HepG2 (cell line): ENCODE measurements around the gene ZNF30.

Experiments
- EZH2 ChIP-seq: conservative IDR thresholded peaks from 2 replicates; pipeline ENCODE4 v1.6.1; 2012; ENCODE audit warnings: mild to moderate bottlenecking, low read depth, low read length, moderate library complexity
- POLR2A ChIP-seq, 2 experiments: IDR thresholded peaks; 2 replicates each; pipeline ENCODE4 v1.6.1; 2011; ENCODE audit warnings: low read depth in 2 of 2, low read length in 2 of 2, mild to moderate bottlenecking in 1 of 2, moderate library complexity in 1 of 2; ENCODE audit not compliant: insufficient read depth in 1 of 2
- SRF ChIP-seq: IDR thresholded peaks from 2 replicates; pipeline ENCODE4 v1.6.1; 2011; ENCODE audit warnings: mild to moderate bottlenecking, low read depth, low read length, moderate library complexity
- TAF1 ChIP-seq: sonication (generic); formaldehyde crosslinking; IDR thresholded peaks from 2 replicates; pipeline ENCODE4 v1.4.0; 2020; ENCODE audit warnings: missing genetic modification reagents
- ZNF121 ChIP-seq: sonication (generic); formaldehyde crosslinking; IDR thresholded peaks from 2 replicates; pipeline ENCODE4 v1.5.0; 2020; ENCODE audit warnings: mild to moderate bottlenecking, missing genetic modification reagents
- ZNF441 ChIP-seq: sonication (generic); formaldehyde crosslinking; IDR thresholded peaks from 2 replicates; pipeline ENCODE4 v1.7.0; 2021; ENCODE audit warnings: missing genetic modification reagents, borderline replicate concordance
- TF ChIP-seq, protein P1 (sequence below): sonication (generic); formaldehyde crosslinking; conservative IDR thresholded peaks from 2 replicates; pipeline ENCODE4 v1.4.0; 2020; ENCODE audit warnings: missing genetic modification reagents
- TF ChIP-seq, protein P2 (sequence below), 2 experiments: sonication (generic) in 1 of 2; formaldehyde crosslinking in 1 of 2; IDR thresholded peaks; 2 replicates each; pipeline versions ENCODE4 v1.5.1 to v1.6.1; 2011 to 2020; ENCODE audit warnings: borderline replicate concordance in 1 of 2, low read depth in 1 of 2, low read length in 1 of 2, mild to moderate bottlenecking in 1 of 2, missing genetic modification reagents in 1 of 2, moderate library complexity in 1 of 2

DNA sequence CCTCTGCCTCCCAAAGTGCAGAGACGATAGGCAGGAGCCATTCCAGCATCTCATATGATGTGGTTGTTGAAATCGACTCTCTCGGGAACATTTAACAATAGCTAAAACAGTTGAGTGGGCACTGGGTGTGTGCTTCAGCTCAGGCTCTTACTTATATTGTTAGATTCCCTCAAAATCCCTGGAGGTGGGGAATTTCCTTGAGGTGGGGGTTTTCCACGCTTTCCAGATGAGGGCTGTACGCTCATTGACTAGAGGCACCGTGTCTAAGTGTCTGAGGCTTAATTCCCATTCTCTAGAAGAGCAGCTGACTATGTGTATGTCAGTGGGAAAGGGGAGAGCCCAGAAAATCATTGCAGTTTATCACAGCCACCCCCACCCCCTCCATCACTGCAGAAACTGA is 62.6 kb downstream of the ZNF30 start:
- TF ChIP-seq SRF, result no peak
- TF ChIP-seq, protein P1, sequence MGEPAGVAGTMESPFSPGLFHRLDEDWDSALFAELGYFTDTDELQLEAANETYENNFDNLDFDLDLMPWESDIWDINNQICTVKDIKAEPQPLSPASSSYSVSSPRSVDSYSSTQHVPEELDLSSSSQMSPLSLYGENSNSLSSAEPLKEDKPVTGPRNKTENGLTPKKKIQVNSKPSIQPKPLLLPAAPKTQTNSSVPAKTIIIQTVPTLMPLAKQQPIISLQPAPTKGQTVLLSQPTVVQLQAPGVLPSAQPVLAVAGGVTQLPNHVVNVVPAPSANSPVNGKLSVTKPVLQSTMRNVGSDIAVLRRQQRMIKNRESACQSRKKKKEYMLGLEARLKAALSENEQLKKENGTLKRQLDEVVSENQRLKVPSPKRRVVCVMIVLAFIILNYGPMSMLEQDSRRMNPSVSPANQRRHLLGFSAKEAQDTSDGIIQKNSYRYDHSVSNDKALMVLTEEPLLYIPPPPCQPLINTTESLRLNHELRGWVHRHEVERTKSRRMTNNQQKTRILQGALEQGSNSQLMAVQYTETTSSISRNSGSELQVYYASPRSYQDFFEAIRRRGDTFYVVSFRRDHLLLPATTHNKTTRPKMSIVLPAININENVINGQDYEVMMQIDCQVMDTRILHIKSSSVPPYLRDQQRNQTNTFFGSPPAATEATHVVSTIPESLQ (CRISPR knock-in tag), result no peak
- no peak for TF ChIP-seq ZNF441 (CRISPR knock-in tag)
- no peak for TF ChIP-seq EZH2
- no peak for TF ChIP-seq POLR2A (IDR thresholded peaks at IDR 0.05; ENCODE audit: insufficient read depth in 1 of 2, low read depth in 2 of 2, low read length in 2 of 2)
- TF ChIP-seq TAF1, result no peak
- TF ChIP-seq ZNF121, result no peak
- TF ChIP-seq, protein P2, sequence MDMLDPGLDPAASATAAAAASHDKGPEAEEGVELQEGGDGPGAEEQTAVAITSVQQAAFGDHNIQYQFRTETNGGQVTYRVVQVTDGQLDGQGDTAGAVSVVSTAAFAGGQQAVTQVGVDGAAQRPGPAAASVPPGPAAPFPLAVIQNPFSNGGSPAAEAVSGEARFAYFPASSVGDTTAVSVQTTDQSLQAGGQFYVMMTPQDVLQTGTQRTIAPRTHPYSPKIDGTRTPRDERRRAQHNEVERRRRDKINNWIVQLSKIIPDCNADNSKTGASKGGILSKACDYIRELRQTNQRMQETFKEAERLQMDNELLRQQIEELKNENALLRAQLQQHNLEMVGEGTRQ (IDR thresholded peaks at IDR 0.05; ENCODE audit: low read depth, low read length), result no peak
- TF ChIP-seq, protein P2 (CRISPR knock-in tag; IDR thresholded peaks at IDR 0.05; ENCODE audit: borderline replicate concordance), result no peak
